Measurements from ENCODE around the gene DNM3. TPM values are rescaled to one million over a fixed set of nuclear protein-coding genes. Genes with fewer than 3 reads are reported as not detected.

DNM3 gene
- total and polyA plus RNA-seq, 10 of the 15 experiments (the other 5 are each of a cell fraction or from before 2014, with no cell fraction given) = 0.03 to 1.5 (median 0.08) TPM; not detected in 3

- TF ChIP-seq FOXM1 (IDR thresholded peaks at IDR 0.05; ENCODE audit: low read depth, low read length) (no peak), EZH2 (IDR thresholded peaks at IDR 0.05; ENCODE audit: borderline replicate concordance, control insufficient read depth, low read depth, low read length) (no peak), MLLT1 (IDR thresholded peaks at IDR 0.05) (no peak), ZNF24 (IDR thresholded peaks at IDR 0.05) (no peak), IRF5 (IDR thresholded peaks at IDR 0.05; ENCODE audit: borderline replicate concordance) (no peak), CHD1 (IDR thresholded peaks at IDR 0.05; ENCODE audit: low read depth, low read length) (no peak), TARDBP (IDR thresholded peaks at IDR 0.05; ENCODE audit: borderline replicate concordance) (no peak), POLR2AphosphoS2 (IDR thresholded peaks at IDR 0.05; ENCODE audit: low read depth, low read length) (no peak), STAT3 (IDR thresholded peaks at IDR 0.05; ENCODE audit: low read depth, low read length) (no peak), SP1 (IDR thresholded peaks at IDR 0.05; ENCODE audit: low read depth, low read length) (no peak), ESRRA (IDR thresholded peaks at IDR 0.05; ENCODE audit: low read length) (no peak), RFX5 (IDR thresholded peaks at IDR 0.05; ENCODE audit: low read depth, low read length) (no peak), CREM (IDR thresholded peaks at IDR 0.05; ENCODE audit: low read depth) (no peak)
Measured at GRCh38 chr1:172384656-172385055, 543.4 kb downstream of the DNM3 start (continued).

Measured in GM12878 (cell line).